GM21526 (cell line): ENCODE results near the gene CAB39L.

ENCODE experiments used
- ATAC-seq: cut with Tn5 transposase; IDR thresholded peaks from one replicate; pipeline ENCODE4 v1.9.1; 2021; ENCODE audit warnings: moderate library complexity; ENCODE audit not compliant: unreplicated experiment, low FRiP score

CAB39L gene

DNA sequence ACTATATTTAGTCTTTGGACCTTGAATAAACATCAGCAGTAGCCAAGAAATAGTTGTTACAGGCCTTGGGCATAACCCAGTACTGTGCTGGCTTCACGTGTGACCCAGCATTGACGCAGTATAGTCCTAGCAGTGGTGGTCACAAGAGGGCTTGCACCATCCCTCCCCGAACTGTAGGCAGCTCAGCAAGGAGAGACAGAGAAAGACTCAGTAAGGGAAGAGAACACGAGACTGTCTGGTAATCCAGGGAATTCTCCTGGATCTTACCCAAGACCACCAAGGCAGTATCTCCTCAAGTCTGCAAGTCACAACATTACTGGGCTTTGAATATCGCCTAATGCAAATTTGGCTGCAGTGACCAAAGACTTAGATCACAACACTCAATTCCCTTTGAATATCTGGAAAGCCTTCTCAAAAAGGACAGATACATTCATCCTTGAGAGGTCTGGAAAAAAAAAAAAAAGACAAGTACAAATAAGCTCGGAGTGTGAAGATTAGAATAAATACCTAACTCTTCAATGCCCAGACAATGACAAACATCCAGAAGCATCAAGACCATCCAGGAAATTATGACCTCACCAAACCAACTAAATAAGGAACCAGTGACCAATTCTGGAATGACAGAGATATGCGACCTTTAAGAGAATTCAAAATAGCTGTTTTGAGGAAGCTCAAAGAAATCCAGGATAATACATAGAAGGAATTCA lies 39.7 kb downstream of the CAB39L start:
- ATAC-seq: no peak

DNA sequence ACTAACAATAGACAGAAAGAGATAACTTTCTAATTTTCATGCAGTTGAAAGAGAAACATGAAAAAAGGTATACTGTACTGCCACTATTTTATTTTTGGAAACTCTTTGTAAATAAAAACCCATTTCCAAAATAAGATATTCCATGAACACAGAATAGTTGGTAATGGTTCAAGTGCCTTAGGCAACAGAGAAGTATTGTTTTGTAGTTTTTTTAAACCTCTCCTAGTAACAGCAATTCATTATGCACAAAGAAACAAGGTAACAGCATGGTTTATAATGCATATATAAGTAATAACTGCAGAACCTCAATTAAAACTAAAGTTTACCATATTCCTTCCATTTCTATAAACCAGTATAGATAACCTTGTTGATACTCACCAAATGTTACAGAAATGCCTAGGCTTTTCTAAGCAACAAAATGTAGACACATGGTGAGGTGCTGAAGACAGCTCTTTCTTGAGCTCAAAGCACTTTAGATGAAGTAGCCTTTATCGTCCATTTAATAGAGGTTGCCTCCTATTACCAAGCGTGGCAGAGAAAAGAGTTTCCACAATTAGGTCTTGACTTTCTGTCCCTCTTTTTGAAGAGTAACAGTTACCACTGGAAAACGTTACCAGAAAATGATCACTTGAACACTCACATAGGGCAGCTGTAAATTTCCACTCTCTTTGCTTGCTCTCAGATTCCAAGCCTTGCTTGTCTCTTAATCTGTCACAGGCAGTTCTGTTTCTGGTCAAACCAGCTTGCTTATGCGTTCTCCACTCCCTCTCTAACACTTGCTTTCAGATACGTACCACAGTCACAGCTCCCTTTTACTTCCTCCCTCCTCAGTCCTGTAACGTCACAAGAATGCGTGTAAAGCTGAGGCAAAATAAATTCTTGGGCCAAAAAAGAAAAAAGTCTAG lies 42.9 kb downstream of the CAB39L start:
- ATAC-seq: peak; percentile 74

GRCh38 chr13:49399801-49400472 lies 43.9 kb downstream of the CAB39L start:
- ATAC-seq: no peak

DNA sequence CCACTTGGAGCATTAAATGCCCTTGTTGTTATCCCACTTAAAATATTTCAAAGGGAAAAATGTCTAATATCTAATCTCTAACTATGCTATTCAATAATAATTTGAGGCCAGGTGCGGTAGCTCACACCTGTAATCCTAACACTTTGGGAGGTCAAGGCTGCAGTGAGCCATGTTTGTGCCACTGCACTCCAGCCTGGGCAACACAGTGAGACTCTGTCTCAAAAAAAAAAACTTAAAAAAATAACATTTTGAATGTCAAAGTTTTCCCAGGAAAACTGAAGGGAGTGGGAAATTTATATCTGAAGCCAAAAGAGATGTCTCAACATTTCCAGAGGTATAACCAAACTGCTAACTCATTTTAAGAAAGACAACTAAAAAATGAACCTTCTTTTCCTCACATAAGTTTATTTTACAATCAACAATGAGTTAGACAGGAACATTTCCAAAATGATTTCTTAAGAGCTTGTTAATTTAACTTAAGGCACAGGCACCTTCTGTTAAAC lies 47.9 kb downstream of the CAB39L start:
- ATAC-seq: no peak

DNA sequence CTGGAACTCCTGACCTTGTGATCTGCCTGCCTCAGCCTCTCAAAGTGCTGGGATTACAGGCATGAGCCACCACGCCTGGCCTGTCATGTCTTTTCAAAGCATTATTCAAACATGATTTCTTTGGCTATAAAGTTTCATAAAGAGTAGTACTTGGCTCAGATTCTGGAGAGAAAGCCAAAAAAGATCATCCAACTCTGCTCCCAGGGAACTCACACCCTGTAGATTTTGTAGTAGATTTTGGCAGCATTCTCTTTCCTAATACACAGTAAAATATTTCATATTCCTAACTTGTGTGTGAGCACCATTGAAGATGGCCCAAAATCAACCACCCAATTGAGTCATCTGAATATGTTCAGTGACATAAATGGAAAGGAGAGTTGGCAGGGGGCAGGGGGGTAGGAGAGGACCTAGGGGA lies 48.4 kb downstream of the CAB39L start:
- ATAC-seq: no peak

DNA sequence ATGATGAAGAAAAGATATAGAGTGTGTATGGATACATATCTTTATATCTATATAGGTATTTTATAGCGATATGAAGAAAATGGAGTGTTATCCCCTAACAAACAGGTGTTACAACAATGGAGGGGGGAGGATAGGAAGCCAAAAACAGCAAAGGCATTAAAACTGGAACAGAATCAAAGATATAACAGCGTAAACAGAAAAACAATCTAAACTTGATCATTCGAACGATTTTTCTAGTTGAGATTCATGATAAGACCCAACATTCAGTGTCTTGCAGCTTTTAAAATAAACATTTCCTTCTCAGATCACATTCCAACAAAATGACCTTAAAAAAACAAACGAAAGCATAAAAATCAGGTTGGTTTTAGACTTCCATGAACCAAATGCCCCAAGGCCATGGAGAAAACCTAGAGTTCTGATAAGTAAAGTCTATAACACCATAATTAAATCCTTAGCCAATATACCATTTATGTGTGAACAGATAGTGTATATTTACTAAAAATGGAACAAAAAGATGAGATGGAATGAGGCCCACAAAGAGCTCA lies 55.7 kb downstream of the CAB39L start:
- no peak for ATAC-seq

DNA sequence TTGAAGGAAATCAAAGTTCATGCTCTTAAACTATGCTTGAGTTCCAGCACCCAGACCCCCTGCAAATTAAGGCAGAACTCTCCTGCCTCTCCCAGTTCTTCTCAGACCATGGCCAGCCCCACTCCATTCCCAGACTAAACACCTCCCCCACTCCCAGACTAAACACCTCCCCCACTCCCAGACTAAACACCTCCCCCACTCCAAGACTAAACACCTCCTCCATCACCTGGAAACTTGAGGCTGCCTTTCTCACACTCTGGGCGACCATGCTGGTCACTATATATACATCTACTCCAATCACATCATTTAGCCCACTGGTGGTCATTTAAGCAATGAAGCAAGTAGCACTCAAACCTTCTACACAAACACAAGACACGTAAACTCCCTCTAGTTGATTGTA lies 57.2 kb downstream of the CAB39L start:
- no peak for ATAC-seq

DNA sequence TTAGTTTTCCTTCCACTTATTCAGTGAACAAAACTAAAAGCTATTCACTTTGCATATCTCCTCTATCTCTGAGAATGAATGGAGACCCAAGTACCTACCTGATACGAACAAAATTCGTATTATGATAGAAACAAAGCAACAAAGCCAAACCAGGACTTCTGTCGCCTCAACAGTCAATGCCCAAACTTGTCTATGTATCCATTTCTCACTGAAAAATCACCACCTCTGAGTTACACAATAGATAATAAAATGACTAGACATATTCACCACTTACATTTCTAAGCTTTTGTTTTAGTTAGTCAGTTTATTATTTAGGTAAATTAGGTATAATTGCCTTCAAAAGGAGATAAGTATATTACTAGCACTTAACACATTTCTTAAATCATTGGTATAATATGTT lies 67.7 kb downstream of the CAB39L start:
- no peak for ATAC-seq

GRCh38 chr13:49374585-49375290 lies 69.1 kb downstream of the CAB39L start:
- no peak for ATAC-seq

- no peak for ATAC-seq
Measured at GRCh38 chr13:49373716-49374115, 70.1 kb downstream of the CAB39L start.

- no peak for ATAC-seq
Measured at GRCh38 chr13:49371943-49372613, 71.8 kb downstream of the CAB39L start.

DNA sequence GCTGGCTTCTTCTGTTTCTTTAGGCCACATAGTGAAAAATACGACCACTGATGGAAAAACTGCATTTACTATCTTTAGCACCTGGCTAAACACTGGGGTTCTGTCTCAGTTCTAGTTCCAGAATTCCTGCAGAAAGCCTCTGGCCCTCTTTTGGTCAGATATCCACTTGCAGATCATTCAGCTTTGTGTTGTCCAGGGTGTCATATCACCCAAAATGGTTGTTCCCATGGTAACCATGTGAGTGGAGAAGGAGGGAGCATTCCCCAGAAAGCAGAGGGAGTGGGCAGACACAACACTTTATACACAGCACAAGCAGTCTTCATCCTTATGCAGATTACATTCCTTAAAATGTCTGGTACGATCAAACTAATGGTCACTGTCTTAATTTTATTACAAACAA lies 73.5 kb downstream of the CAB39L start:
- ATAC-seq: no peak

GRCh38 chr13:49369866-49370265 lies 74.0 kb downstream of the CAB39L start:
- no peak for ATAC-seq

DNA sequence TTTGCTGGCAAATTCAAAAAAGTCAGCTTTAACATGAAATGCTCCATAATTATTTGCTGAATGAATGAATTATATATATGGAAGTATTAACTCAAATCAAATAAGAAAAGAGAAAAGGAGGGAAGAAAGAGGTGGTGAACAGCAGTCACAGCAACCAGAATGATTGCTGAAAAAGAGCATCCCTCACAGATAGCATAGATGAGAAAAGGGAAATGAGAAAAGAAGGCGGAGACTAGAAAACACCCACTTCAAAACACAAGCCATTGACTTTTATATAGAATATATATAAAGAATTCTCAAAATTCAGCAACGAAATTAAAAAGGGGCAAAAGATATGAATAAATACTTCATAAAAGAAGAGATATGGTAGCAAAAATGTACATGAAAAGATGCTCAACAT lies 75.2 kb downstream of the CAB39L start:
- ATAC-seq: no peak

- no peak for ATAC-seq
Measured at GRCh38 chr13:49367640-49368422, 76.0 kb downstream of the CAB39L start.

DNA sequence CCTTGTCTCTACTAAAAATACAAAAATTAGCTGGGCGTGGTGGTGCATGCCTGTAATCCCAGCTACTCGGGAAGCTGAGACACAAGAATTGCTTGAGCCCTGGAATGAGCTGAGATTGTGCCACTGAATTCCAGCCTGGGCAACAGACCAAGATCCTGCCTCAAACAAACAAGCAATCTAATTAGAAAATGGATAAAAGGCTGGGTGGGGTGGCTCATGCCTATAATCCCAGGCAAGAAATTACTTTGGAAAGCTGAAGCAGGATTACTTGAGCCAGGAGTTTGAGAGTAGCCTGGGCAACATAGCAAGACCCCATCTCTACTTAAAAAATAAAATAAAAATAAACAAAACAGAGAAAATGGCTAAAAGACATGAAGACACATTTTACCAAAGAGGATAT lies 77.0 kb downstream of the CAB39L start:
- ATAC-seq: no peak

- ATAC-seq: no peak
Measured at GRCh38 chr13:49357694-49358093, 86.2 kb downstream of the CAB39L start.

- ATAC-seq: no peak
Measured at GRCh38 chr13:49356223-49356622, 87.6 kb downstream of the CAB39L start.

DNA sequence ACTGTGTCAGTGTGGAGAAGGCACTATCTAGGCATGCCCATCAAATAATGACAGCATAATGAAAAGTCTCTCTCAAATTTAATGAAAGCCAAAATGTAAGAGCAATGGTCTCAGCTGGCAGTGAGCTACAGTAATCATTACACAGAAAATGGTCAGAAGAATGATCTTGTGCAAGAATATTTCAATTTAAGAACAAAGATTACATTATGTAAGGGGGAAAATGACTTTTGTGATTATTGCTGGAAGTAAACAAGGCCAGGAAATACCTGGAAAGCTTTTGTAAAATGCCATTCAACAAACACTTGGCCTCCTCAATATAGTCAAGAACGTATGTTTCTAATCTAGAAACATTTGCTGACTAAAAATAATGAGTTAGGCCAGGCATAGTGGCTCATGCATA lies 89.1 kb downstream of the CAB39L start:
- ATAC-seq: no peak
